ENCODE results near the gene FBXO15. TPM values are rescaled to one million over a fixed set of nuclear protein-coding genes. Genes with fewer than 3 reads are reported as not detected.
A peak's percentile ranks its signal among the peaks of the same experiment; 100 is the strongest.

Gene FBXO15
- total and polyA plus RNA-seq, 2 of the 13 experiments (the other 11 are each of a cell fraction or from before 2014, with no cell fraction given), result 0.09 to 0.12 TPM

DNA sequence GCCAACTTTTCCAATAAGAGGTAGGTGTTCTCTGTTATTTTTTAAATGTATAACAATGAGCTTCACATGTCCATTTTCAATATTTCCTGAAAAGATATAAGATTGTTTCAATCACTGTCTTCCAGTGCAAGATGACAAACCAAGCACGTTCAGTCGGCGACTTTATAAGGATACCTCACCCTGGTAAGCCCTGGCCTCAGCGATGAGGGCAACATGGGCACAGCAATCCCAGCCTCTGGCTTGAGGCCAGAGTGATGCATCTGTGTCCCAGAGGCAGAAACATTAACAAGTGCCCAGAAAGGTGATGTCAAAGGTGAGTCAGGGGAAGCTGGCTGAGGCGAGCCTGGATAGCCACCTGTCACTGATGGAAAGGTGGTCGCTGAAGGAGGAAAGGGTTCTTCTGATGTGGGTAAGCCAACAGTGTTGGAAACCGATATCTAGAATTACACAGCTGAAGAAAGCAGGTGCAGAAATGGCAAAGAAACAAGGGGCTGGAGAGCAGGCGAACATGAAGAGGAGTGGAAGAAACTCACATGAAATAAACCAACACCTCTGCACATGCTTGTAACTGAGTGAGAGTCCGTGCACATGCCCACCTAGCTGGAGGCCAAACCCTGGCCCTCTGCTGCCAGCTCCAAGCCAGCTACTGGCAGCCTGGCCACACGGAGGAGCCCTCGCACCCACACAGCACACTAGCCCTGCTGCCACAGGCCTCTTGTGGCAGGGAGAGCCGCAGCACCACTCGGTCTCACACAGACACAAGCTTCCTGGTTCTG, 65.5 kb downstream of the FBXO15 start (continued):
- 0 out of 2 replicates have a peak, but pooled peaks have one; percentile 12 for TF ChIP-seq GATAD1 (CRISPR knock-in tag; IDR thresholded peaks at IDR 0.05)
- no peak for TF ChIP-seq ZNF160 (CRISPR knock-in tag; IDR thresholded peaks at IDR 0.05)
- TF ChIP-seq, protein P1, sequence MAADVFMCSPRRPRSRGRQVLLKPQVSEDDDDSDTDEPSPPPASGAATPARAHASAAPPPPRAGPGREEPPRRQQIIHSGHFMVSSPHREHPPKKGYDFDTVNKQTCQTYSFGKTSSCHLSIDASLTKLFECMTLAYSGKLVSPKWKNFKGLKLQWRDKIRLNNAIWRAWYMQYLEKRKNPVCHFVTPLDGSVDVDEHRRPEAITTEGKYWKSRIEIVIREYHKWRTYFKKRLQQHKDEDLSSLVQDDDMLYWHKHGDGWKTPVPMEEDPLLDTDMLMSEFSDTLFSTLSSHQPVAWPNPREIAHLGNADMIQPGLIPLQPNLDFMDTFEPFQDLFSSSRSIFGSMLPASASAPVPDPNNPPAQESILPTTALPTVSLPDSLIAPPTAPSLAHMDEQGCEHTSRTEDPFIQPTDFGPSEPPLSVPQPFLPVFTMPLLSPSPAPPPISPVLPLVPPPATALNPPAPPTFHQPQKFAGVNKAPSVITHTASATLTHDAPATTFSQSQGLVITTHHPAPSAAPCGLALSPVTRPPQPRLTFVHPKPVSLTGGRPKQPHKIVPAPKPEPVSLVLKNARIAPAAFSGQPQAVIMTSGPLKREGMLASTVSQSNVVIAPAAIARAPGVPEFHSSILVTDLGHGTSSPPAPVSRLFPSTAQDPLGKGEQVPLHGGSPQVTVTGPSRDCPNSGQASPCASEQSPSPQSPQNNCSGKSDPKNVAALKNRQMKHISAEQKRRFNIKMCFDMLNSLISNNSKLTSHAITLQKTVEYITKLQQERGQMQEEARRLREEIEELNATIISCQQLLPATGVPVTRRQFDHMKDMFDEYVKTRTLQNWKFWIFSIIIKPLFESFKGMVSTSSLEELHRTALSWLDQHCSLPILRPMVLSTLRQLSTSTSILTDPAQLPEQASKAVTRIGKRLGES (CRISPR knock-in tag; IDR thresholded peaks at IDR 0.05; ENCODE audit: borderline replicate concordance), result no peak
- TF ChIP-seq, protein P2, sequence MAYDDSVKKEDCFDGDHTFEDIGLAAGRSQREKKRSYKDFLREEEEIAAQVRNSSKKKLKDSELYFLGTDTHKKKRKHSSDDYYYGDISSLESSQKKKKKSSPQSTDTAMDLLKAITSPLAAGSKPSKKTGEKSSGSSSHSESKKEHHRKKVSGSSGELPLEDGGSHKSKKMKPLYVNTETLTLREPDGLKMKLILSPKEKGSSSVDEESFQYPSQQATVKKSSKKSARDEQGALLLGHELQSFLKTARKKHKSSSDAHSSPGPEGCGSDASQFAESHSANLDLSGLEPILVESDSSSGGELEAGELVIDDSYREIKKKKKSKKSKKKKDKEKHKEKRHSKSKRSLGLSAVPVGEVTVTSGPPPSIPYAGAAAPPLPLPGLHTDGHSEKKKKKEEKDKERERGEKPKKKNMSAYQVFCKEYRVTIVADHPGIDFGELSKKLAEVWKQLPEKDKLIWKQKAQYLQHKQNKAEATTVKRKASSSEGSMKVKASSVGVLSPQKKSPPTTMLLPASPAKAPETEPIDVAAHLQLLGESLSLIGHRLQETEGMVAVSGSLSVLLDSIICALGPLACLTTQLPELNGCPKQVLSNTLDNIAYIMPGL (CRISPR knock-in tag; IDR thresholded peaks at IDR 0.05; ENCODE audit: borderline replicate concordance in 1 of 2, low read depth in 1 of 2), result peak; percentile 68 to 85
- no peak for TF ChIP-seq ZFP36L1 (CRISPR knock-in tag; IDR thresholded peaks at IDR 0.05)
- TF ChIP-seq MZF1 (CRISPR knock-in tag; IDR thresholded peaks at IDR 0.05; ENCODE audit: borderline replicate concordance), result no peak
- peak; percentile 78 for TF ChIP-seq HNRNPL (IDR thresholded peaks at IDR 0.05; ENCODE audit: low read depth, low read length)
- TF ChIP-seq, protein P3, sequence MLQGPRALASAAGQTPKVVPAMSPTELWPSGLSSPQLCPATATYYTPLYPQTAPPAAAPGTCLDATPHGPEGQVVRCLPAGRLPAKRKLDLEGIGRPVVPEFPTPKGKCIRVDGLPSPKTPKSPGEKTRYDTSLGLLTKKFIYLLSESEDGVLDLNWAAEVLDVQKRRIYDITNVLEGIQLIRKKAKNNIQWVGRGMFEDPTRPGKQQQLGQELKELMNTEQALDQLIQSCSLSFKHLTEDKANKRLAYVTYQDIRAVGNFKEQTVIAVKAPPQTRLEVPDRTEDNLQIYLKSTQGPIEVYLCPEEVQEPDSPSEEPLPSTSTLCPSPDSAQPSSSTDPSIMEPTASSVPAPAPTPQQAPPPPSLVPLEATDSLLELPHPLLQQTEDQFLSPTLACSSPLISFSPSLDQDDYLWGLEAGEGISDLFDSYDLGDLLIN (CRISPR knock-in tag; IDR thresholded peaks at IDR 0.05; ENCODE audit: borderline replicate concordance), result no peak
- TF ChIP-seq ZNF143 (CRISPR knock-in tag; IDR thresholded peaks at IDR 0.05), result no peak
- no peak for TF ChIP-seq RELA (CRISPR knock-in tag; IDR thresholded peaks at IDR 0.05)
- 0 out of 2 replicates have a peak, but pooled peaks have one; percentile 23 for TF ChIP-seq IRF2 (CRISPR knock-in tag; IDR thresholded peaks at IDR 0.05)
- TF ChIP-seq SUZ12 (IDR thresholded peaks at IDR 0.05; ENCODE audit: low read depth, low read length), result no peak
- no peak for TF ChIP-seq MBD4 (IDR thresholded peaks at IDR 0.05; ENCODE audit: borderline replicate concordance, low read length)
- TF ChIP-seq, protein P4, sequence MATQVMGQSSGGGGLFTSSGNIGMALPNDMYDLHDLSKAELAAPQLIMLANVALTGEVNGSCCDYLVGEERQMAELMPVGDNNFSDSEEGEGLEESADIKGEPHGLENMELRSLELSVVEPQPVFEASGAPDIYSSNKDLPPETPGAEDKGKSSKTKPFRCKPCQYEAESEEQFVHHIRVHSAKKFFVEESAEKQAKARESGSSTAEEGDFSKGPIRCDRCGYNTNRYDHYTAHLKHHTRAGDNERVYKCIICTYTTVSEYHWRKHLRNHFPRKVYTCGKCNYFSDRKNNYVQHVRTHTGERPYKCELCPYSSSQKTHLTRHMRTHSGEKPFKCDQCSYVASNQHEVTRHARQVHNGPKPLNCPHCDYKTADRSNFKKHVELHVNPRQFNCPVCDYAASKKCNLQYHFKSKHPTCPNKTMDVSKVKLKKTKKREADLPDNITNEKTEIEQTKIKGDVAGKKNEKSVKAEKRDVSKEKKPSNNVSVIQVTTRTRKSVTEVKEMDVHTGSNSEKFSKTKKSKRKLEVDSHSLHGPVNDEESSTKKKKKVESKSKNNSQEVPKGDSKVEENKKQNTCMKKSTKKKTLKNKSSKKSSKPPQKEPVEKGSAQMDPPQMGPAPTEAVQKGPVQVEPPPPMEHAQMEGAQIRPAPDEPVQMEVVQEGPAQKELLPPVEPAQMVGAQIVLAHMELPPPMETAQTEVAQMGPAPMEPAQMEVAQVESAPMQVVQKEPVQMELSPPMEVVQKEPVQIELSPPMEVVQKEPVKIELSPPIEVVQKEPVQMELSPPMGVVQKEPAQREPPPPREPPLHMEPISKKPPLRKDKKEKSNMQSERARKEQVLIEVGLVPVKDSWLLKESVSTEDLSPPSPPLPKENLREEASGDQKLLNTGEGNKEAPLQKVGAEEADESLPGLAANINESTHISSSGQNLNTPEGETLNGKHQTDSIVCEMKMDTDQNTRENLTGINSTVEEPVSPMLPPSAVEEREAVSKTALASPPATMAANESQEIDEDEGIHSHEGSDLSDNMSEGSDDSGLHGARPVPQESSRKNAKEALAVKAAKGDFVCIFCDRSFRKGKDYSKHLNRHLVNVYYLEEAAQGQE (IDR thresholded peaks at IDR 0.05; ENCODE audit: borderline replicate concordance in 1 of 2, low read depth in 1 of 2, low read length in 2 of 2), result no peak
- TF ChIP-seq GABPB1 (CRISPR knock-in tag; IDR thresholded peaks at IDR 0.05), result peak; percentile 43
